HG02973 (cell line): ENCODE results near the gene PIAS2.
"Not testable (repeated sequence)": the region's sequence is repeated elsewhere in the genome, so short reads cannot be mapped to it uniquely, and the experiment has no call there.

Source experiments
- ATAC-seq: cut with Tn5 transposase; IDR thresholded peaks from one replicate; pipeline ENCODE4 v1.9.1; 2021; ENCODE audit warnings: moderate library complexity; ENCODE audit not compliant: unreplicated experiment

PIAS2 gene

GRCh38 chr18:46910856-46911255, 6.5 kb downstream of the PIAS2 start:
- ATAC-seq = no peak

GRCh38 chr18:46909497-46909896, 7.8 kb downstream of the PIAS2 start:
- no peak for ATAC-seq

GRCh38 chr18:46903406-46903805, 13.9 kb downstream of the PIAS2 start:
- ATAC-seq = no peak

- peak; percentile 72 for ATAC-seq
These were observed 17.9 kb downstream of the PIAS2 start for GRCh38 chr18:46899274-46899948.

- ATAC-seq = no peak
These were observed 23.2 kb downstream of the PIAS2 start for GRCh38 chr18:46894124-46894523.

GRCh38 chr18:46893360-46893759, 23.9 kb downstream of the PIAS2 start:
- ATAC-seq = no peak

- ATAC-seq = no peak
These were observed 24.5 kb downstream of the PIAS2 start for GRCh38 chr18:46892842-46893241.

- peak; percentile 91 for ATAC-seq
These were observed 25.5 kb downstream of the PIAS2 start for GRCh38 chr18:46891742-46892214.

GRCh38 chr18:46888965-46889364, 28.3 kb downstream of the PIAS2 start:
- ATAC-seq = no peak

- no peak for ATAC-seq
These were observed 30.4 kb downstream of the PIAS2 start for GRCh38 chr18:46886893-46887292.

GRCh38 chr18:46883180-46883579, 34.1 kb downstream of the PIAS2 start:
- ATAC-seq = no peak

GRCh38 chr18:46877329-46877987, 39.8 kb downstream of the PIAS2 start:
- ATAC-seq = no peak

- ATAC-seq = no peak
These were observed 49.0 kb downstream of the PIAS2 start for GRCh38 chr18:46868169-46868921.

- ATAC-seq = no peak
These were observed 49.8 kb downstream of the PIAS2 start for GRCh38 chr18:46867367-46868143.

- no peak for ATAC-seq
These were observed 50.8 kb downstream of the PIAS2 start for GRCh38 chr18:46866523-46866922.

- ATAC-seq = not testable (repeated sequence)
These were observed 52.1 kb downstream of the PIAS2 start for GRCh38 chr18:46865245-46865644.

- ATAC-seq = peak; percentile 63
These were observed 57.5 kb downstream of the PIAS2 start for GRCh38 chr18:46859855-46860254.

- no peak for ATAC-seq
These were observed 59.0 kb downstream of the PIAS2 start for GRCh38 chr18:46858290-46858689.

GRCh38 chr18:46856973-46857372, 60.3 kb downstream of the PIAS2 start:
- ATAC-seq = no peak

GRCh38 chr18:46849007-46849406, 68.3 kb downstream of the PIAS2 start:
- ATAC-seq = no peak

- no peak for ATAC-seq
These were observed 73.9 kb downstream of the PIAS2 start for GRCh38 chr18:46843372-46843771.
